ENCODE results near the gene SLC44A5.

SLC44A5 gene

GRCh38 chr1:75174031-75174760, 436.7 kb downstream of the SLC44A5 start:
- DNase-seq (ENCODE audit: low spot score) = no peak

GRCh38 chr1:75172556-75172955, 438.4 kb downstream of the SLC44A5 start:
- DNase-seq (ENCODE audit: low spot score) = no peak

DNA sequence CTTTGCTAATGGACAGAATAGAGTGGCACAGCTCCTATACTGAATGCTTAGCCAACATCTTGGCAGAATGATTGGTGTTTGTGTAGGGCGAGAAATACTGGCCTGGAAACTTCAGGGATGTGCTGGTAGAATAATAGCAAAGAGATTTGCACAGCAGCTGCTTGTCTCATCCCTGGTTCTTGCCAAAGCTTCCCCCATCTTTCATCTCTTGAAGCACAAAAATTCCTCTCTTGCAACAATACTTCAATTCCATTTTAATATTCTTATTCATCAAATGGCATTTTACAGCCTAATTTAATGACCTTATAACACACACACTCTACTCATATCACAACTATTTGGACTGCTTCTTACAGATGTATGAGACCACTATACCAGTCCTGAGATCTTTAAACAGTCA, 439.0 kb downstream of the SLC44A5 start:
- no peak for DNase-seq (ENCODE audit: low spot score)

DNA sequence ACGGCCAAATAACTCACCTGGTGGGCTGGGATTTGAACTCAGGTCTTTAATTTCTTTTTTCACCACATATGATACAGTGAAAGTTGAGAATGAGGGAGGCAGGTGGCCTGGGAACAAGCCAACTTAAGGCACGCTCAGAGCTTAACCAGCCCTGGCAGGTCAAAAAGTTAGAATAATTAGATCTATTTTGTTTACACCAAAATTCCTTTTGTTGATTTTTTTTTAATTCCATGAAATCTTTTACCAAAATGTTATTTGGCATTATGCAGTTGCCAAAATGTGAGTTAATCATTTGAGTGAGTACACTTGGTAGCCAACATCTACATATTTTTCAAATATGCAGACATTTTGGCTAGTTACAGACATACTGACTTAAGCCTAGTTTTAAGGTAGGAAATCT, 439.9 kb downstream of the SLC44A5 start:
- DNase-seq (ENCODE audit: low spot score) = no peak

DNA sequence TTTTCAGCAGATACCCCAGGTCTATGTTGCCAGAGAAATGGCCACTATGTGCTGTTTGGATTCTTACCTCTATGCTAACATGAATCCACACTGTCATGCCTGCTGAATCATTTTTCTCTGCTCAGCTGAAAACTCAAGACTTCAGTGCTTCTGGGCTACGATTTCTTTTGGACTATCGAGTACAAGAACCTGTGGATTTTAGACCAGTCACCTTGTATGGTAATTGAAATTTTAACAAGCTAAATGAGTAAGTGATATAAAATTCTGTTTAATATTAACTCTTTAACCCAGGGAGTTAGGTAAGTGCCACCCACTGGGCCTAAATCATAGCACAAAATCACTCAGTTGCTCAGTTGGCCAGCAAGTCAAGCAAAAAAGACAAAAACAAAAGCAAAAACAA, 440.9 kb downstream of the SLC44A5 start:
- no peak for DNase-seq (ENCODE audit: low spot score)

DNA sequence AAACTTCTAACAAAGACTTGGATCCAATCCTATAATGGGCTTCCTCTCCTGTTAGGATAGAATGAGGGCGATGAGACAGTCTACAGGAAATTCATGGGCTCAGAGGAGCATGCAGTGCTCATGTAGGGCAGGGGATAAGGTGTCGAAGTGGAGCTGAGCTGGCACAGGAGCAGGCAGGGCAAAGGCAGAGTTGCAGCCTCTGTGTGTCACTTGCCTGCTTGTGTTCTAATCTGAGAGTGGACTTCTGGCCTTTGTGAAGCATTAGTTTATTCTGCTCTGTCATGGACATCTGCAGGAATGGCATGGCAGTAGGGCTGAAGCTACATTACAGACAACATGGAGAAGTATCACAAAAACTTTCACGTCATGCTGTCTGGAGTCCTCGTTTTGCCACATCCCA, 444.1 kb downstream of the SLC44A5 start:
- no peak for DNase-seq (ENCODE audit: low spot score)

GRCh38 chr1:75165264-75165663, 445.6 kb downstream of the SLC44A5 start:
- DNase-seq (ENCODE audit: low spot score) = no peak

- no peak for DNase-seq (ENCODE audit: low spot score)
Measured at GRCh38 chr1:75159154-75159553, 451.8 kb downstream of the SLC44A5 start.
